GM19351 (cell line): Measurements from ENCODE around the gene CD46.

Source experiments
- ATAC-seq: cut with Tn5 transposase; IDR thresholded peaks from one replicate; pipeline ENCODE4 v1.9.1; 2021; ENCODE audit warnings: mild to moderate bottlenecking, moderate library complexity; ENCODE audit not compliant: unreplicated experiment

The CD46 gene

DNA sequence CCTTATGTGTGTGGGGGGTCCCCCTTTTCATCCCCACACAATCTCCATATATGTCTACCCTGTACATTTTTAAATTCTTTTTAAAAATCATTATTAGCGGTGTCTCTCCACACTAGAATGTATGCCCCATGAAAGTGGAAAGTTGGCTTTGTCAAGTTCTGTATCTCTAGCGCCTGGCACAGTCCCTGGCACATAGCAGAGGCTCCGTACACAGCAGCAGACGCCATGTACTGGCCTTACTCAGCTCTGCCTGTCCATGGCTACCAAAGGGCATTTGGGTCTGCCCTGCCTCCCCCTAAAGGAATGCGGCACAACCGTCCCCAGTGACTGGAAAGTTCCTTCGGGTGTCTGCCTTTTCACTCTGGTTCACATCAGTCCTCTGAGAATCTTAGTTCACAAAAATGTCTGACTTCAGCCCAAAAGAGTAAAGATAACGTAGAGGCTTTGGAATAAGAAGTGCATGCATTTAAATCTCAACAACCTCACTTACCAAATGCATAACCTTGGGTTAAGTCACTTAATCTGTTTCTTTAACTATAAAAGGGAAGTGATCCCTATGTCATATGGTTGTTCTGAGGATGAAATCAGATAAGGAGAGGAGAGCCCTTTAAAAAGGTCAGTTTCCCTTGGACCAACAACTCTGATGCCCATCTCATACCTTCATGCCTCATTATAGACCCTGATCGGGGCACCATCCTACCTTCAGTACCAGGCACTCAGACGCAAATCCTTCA lies 61.1 kb downstream of the CD46 start:
- no peak for ATAC-seq

DNA sequence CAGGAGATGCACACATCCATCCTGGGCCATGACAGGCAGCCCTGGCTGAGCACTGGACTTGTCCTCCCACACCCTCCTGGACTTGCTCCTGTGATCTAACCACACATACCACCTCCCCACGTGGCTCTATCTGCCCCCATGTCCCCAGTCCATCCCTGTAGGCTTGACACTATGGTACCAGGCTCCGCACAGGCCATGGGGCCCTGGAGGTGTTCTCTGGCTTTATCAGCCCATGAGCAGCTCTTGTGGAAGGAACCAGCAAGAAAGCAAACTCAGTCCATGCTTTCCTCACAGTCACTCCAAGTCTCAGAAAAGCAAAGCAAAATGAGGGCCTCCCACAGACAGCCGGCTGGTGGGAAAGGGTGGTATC lies 61.6 kb downstream of the CD46 start:
- ATAC-seq, result no peak

DNA sequence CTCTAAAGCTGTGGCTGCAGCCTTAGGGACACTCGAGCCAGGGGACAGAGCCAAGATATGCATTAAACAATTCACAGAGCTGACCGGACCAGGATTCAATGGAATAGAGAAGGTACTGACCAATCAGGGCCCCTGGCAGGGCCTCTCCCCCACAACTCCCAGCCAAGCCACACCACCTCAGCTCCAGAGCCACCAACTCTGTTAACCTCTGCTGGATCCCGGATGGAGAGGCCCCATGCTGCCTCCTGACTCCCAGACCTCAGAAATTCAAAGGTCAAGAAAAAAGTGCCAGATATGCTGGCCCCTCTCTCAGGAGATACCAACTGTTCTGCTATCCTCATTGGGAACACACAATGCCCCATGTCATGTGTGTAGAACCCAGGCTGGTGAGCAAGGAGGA lies 62.1 kb downstream of the CD46 start:
- ATAC-seq, result no peak

DNA sequence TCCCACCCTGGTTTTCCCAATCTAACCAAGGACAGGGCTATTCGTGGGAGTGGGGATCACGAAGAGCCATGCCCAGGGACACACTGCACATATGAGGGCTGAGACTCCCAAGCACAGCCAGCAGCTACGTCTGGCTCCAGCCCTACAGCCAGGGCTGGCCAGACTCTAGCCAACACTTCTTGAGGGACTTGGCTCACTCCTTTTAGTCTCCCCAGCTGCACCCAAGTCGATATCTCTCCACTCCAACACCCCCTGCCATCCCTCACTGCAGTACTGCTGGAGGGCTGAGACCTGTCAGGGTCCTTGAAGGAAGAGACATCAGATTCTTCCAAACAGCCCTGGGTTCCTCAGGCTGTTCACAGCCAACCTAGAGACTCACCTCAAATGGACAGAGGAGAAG lies 62.6 kb downstream of the CD46 start:
- ATAC-seq, result no peak

DNA sequence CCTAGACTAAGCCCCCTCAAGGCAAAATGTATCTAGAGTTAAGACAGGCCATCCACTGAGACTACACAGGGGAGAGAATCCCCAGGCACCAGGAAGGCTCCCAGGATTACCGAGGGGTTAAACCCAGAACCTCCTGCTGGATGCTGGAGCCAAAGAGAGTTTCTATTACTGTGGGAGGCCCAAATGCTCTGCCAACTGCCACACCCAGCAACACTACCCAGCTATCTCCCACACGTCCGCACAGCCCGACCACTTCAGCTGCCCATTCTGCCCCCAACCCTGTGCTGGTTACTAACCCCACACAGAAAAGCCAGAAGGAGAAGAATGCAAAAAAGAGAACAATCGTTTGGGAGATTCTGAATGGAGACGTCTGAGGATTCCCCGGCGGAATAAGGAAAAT lies 63.6 kb downstream of the CD46 start:
- no peak for ATAC-seq

DNA sequence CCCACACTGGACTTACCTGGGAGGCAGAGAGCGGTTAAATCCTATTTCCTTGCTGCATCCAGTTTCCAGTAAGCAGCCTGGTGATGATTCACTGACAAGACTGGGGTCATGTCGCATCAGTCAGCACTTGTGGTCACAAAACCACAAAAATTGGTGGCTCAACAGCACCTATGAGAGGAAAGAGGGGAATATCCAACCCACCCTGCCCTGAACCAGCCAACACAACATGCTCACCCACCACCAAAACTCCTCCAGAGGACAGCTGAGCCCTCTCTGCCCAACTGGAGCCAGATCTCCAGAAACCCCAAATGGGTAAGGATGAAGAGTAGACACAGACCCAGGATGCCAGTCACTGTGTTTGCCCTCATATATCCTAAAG lies 64.0 kb downstream of the CD46 start:
- ATAC-seq, result no peak

DNA sequence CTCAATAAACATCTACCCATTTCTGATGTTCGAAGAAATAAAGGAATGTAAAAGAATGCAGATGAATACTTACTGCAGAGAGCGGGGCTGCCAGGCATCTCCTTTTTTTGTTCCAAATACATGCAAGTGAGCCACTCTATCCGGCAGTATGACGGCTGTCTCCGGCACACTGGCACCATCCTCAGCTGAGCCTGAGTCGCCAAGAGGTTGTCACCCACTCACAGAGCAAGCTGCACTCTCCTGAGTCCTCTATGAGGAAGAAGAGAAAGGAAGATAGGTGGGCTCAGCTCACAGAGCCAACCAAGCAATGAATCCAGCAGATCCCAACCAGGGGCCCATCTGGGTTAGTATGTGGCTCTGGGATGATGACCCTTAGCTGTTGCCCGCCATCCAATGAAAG lies 65.3 kb downstream of the CD46 start:
- no peak for ATAC-seq

DNA sequence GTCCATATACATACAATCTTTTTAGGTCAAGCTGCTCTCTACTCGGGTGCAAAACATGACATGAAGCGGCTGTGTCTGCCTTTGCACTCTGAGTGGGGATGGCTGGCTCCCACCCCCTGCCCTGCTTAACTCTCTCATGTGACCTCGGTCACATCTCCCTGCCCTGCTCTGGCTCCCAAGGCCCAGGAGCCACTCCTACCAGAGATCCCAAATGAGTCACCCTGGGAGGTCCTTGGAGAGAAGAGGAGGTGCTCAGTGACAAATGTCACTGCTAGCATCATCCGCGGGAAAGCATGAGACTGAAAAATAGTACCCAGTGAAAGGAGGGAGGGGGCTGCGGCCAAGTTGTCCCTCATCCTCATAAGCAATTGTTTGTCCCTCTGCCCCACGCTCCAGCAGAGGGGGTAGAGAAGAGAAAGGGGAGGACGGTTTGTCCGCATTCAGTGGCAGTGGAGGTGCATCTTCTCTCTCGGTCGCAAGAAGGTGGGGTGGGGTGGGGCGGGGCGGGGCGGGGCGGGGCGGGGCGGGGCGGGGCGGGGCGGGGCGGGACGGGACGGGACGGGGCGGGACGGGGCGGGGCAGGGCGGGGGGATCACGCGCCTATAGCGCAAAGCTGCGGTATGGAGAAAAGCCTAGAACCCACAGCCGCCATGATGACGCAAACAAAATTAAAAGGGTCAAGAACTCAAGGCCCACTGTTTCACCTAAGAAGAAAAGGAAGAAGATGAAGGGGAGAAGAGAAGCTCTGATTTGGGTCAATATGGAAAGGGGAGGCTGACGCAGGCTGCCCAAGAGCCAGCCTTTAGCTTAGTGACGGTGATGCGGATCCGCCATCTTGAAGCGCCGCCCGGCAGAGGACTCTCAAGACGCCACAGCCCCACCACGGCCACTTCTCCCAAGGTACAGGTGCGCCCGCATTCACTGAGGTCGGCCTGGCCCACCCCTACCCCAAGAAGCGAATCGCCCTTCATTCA lies 66.2 kb downstream of the CD46 start:
- ATAC-seq, result no peak

DNA sequence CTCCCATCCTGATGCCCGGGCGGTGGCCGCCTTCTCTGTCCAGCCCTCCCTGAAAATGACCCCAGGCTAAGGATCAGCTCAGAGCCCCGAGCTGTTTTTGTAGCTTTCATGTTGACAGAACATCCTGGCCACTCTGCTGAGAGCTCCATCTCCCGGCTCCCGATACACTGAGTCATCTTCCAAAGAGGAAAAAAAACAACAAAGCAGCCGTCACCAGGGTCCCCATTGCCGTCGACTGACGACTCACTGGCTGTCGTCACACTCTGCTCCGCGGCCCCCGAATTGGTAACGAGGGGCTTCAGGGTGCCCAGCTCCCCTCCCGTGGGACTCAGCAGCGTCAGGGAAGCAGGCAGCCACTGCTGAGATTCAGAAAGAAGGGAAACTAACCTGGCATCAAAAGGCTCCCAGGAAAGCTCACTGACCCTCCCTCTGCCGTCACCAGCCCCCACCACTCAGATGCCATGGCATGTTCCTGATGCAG lies 67.2 kb downstream of the CD46 start:
- no peak for ATAC-seq

DNA sequence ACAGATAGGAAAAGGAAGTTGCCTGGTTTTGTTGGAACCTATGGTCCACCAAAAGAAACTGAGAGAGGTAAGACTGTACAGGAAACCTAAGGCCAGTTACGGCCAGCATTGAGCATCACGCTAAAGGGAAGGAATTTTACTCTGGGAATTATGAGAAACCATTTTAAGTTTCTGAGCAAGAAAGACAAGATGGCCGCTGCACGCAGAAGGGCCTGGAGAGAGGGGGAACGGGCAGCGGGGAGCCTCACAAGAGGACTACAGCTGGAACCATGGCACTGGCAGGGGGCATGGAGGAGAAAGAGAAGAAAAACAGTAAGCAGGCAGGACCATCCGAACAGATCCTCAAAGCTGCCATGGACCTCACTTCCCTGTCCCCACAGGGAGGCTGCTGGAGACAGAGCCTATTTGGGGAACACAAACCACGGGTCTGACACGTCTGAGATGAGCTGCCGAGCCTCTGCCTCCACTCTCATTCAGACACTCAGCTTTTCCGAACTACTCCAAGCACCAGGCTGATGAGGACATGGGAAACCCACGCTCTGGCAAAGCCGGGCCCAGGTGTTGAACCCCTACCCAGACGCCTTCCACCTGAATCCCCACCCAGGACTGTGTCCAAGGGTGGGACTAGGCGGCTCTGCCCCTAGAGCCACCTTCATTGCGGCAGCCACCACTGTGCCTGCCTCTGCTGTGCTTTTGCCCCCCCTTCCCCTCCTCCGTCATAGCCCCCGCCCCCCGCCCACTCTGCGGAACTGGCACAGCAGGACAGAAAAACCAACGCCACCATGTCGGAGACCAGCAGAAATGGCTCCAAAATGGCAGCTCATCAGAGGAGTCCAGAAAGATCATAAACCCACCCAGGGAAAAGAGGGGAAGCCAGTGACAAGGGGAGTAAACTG lies 69.0 kb downstream of the CD46 start:
- no peak for ATAC-seq

DNA sequence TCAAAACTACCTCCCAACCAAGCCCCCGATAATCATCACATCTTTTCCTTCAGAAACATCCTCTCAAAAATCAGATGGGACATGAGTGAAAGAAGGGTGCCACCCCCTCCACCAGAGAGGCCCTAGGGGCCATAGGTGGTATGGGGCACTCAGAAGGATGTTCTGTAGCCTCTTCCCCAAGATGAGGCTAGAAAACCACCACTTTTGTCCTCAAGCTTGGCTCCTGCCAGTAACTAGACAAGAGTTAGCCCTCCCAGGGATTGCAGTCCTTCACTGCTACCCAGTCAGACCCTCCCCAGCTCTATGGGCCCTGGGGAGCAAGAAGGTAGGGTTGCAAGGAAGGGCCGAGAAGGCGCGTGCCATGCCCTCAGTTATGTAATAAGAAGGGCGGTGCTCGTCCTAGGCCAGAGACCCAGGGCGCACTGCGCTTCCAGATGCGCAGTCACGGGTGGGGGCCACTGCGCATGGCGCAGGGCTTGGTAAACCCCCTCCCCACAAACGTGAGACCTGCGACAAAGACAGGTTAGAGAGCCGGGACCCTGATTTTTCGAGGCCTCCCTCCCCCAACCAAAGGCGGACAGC lies 69.7 kb downstream of the CD46 start:
- ATAC-seq, result no peak

DNA sequence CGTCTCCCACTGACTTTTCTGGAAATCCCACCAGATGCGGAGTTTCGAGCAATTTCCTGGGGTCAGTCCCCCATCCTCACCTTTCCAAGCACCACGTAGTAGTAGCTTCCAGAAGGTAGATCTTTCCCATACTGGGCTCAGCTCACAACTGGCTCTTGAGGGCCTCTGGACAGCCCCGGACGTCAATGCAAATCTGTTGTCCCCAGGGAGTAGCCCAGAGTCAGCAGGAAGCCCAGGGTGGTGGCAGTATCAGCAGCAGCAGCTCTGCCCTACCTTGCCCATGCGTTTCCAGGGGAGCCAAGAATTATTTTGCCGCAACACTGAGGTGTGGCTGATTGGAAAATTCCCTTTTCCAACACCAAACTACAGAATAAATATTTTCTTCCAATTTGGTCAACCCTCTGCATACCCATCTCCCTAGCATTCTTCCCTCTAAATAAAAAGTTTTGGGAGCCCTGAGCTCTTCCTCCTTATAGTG lies 70.3 kb downstream of the CD46 start:
- peak; percentile 43 for ATAC-seq

DNA sequence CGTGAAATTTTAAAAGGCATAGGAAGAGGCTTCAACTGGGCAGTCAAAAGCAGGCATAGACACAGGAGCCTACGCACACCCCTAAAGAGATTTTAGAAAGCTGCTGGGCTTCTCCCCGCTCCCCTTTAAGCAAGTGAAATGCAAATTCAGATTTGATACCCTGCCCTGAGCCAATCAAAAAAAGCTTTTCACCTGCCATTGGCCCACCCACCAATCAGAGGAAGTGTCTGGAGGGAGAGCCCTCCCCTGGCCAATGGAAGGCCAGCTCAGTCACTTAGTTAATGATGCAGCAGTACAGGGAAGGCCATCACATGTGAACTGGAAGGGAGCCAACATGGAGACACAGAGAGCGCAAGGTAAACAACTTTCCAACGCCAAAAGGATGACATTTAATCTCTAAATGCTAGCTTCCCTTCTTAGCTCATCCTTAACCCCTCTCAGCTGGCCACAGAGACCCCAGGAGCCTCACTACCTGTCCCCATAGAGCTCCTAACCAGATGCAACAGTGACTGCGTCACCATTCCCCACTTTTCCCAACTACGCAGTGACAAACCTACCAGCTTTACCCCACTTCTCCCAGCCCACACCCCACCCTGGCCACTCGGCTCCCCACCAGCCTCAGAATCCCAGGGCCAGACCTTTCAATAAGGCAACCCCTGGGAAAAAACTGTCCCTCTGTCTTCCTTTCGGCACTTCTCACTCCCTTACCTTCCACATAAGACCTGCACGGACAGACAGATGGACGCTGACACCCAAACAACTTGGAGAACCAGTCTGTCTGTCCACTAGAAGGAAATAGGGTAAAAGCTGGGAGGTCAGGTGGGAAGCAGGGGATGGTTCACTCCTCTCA lies 71.0 kb downstream of the CD46 start:
- ATAC-seq, result peak; percentile 64

DNA sequence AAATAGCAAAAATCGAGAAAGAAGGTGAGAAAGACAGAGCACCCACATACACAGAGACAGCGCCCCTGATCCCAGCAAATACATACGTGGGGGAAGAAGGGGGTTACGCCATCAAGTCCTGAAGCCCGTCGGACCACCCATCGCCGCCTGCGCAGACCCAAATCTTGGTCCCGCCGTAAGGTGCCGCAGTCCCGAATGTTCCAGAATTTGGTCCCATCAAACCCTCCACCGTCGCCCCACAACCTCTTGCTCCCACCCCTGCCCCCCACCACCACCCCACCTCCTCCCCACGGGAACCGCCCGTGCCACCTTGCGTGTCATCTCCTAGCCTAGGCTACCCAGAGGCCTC lies 71.7 kb downstream of the CD46 start:
- ATAC-seq, result no peak

DNA sequence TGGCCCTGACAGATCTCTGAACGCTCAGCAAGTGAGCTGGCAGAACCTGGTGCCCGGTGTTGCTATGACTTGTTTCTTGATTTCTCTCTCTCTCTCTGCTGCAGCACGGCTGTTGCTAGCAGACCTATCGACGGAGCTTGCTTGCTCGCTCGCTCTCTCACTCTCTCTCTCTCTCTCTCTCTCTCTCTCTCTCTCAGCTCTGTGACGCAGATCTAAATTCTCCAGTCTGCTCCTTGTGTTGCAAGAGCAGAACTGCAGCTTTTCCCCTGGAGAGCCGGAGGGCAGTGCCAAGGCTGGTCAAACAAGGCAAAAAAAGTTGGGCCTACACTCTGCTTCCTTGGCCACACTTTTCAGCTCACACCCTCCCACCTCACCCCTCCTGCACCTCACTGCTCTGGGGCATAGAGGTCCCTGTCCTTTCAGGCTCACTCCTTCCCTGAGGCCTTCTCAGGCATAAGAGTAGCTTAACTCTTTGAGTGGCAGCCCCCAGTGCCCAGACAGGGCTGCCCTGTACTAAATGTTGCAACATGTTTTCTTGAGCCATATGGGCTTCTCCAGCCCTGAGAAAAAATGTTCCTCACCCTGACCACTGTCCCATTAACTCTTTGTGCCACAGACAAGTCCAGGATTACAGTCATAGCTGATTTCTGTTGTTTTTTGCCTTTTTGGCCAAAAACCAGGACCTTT lies 72.2 kb downstream of the CD46 start:
- peak; percentile 14 for ATAC-seq

DNA sequence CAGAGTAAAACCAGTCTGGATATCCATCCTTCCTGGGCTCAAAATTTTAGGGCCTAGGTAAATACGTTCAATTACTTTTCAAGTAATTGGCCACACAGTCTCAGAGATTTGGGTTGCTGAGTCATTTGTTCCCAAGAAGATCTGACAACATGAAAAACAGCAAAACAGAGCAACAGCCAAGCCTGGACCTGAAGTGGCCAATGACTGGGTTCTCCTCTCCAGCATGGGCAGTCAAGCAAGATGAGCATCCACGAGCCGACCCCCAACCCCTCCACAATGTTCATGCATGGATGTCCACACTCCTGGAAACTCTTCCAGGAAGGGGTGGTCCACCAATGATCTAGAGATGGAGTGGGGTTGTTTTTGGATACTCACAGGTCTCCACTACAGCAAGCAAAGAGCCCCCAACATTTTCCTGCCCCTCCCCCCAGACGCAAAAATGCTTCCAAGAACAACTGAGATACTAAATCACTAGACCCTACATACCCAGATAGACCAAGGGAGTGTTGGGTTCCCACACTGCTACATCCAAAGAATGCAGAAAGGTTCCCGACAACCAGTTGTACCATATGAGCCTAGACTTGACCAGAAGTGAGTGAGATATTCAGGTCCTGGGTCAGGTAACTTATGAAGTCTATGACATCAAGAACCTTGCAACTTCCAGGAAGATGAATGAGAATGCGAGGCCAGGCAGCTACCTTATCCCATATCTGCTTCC lies 73.0 kb downstream of the CD46 start:
- ATAC-seq, result no peak

DNA sequence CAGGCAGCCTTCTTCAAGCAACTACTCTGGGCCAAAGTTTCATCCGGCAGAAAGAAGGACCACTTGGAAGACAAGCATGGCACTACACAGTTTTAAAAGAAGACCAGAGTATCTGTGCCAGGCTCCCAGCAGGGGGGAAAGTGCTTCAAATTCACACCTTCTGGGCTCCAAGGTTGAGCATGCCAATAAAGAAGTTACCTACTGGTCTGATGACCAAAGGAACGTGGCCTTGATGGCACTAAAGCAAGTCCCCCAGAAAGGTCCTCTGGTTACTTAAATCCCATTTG lies 73.5 kb downstream of the CD46 start:
- ATAC-seq, result no peak

DNA sequence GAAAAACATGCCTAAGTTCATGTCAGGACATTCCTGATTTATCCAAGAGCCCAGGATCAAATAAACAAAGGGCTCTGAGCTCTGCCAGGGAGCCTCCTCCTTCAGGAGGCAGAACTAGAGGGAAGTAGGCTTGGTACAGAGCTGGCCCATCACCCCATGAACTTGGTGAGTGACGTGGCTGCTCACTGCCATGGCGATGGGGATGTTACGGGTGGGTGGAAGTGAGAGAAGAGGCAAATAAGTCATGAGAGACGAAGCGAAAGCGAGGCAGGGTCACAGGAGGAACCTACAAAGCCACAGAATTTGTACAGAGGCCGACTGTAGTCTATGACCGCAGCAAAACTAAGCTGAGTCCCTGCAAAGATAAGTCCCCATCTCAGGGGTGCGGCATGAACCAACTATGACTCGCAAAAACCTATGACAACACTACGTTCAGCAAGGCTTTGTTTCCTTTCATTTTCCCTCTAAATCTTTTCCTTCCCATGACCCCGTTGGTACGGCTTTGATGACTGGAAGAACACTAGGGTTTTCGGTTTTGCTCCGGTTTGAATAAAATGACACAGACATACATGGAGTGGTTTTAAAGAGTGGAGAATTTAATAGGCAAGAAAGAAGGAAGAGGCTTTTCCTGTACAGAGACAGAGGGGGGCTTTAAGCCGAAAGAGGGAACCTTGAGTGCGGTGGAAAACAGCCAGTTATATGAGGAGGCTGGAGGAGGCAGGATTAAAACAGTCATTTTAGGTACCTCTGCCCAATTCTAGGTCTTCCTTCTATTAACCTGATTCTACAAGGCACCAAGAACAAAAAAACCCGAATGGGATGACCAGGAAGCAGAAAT lies 74.1 kb downstream of the CD46 start:
- ATAC-seq, result peak; percentile 66
